IMR-90 (cell line): ENCODE data around the gene BTD. TPM values are rescaled to one million over a fixed set of nuclear protein-coding genes. Genes with fewer than 3 reads are reported as not detected.

ENCODE experiments used
- polyA plus RNA-seq, 3 experiments: library from polyadenylated mRNA; depleted of rRNA; stranded (reverse); fragments of >200 nt; gene quantifications; 2 replicates each; pipeline ENCODE4 v1.2.3, GENCODE V29; 2012; ENCODE audit warnings: low replicate concordance in 1 of 3
- total RNA-seq: library from RNA; depleted of rRNA; stranded (reverse); fragments of >200 nt; gene quantifications from 2 replicates; pipeline ENCODE4 v1.2.3, GENCODE V29; 2012
- TF ChIP-seq, protein P1 (sequence below): conservative IDR thresholded peaks from 2 replicates; pipeline ENCODE4 v1.5.1; 2012; ENCODE audit warnings: mild to moderate bottlenecking, low read depth, low read length, improper control_type of control experiment

The BTD gene
- total and polyA plus RNA-seq, 2 of the 4 experiments (the other 2 are of a cell fraction), result 14.8 to 21.1 TPM

DNA sequence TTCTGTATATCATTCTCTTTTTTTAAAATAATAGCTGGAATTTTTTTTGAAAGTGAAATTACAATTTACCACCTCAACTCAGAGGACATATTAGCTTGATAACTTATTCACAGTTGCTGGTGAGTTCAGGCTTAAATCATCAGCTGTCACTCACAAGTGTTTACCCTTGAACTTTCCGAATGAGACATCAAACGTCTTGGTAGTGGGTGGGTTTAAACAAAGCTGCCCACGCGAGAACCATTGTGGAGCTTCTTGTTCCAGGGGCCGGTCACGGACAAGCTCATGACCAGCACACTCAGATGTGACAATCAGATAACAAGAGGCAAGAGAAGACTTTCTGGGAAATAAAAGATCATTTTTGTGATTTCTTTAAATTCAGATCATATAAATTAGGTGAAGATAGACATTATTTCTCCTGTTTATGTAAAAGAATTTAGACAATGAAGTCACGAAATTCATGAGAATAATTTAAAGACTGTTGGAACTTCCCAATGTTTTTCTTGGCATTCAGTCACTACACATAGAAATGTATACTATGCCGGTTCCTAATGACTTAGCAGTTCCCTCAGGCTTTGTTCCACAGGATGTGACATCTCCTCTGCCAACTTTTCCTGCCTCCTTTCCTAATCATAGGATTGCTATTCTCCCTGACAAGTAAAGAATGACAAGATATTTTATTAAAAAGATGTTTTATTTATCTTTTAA lies 29.3 kb downstream of the BTD start (continued):
- TF ChIP-seq, protein P1, sequence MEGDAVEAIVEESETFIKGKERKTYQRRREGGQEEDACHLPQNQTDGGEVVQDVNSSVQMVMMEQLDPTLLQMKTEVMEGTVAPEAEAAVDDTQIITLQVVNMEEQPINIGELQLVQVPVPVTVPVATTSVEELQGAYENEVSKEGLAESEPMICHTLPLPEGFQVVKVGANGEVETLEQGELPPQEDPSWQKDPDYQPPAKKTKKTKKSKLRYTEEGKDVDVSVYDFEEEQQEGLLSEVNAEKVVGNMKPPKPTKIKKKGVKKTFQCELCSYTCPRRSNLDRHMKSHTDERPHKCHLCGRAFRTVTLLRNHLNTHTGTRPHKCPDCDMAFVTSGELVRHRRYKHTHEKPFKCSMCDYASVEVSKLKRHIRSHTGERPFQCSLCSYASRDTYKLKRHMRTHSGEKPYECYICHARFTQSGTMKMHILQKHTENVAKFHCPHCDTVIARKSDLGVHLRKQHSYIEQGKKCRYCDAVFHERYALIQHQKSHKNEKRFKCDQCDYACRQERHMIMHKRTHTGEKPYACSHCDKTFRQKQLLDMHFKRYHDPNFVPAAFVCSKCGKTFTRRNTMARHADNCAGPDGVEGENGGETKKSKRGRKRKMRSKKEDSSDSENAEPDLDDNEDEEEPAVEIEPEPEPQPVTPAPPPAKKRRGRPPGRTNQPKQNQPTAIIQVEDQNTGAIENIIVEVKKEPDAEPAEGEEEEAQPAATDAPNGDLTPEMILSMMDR, result no peak
